Measurements from ENCODE around the gene MIA.
"Not testable (repeated sequence)": the region's sequence is repeated elsewhere in the genome, so short reads cannot be mapped to it uniquely, and the experiment has no call there.

The MIA gene

GRCh38 chr19:40780582-40780981 is 5.3 kb downstream of the MIA start:
- no peak for DNase-seq (ENCODE audit: low read depth)

GRCh38 chr19:40781140-40781539 is 5.8 kb downstream of the MIA start:
- no peak for DNase-seq (ENCODE audit: low read depth)

GRCh38 chr19:40783711-40784110 is 8.4 kb downstream of the MIA start:
- no peak for DNase-seq (ENCODE audit: low read depth)

GRCh38 chr19:40784146-40784545 is 8.8 kb downstream of the MIA start:
- not testable (repeated sequence) for DNase-seq (ENCODE audit: low read depth)

- DNase-seq (ENCODE audit: low read depth) = no peak
Measured at GRCh38 chr19:40785526-40785925, 10.2 kb downstream of the MIA start.

GRCh38 chr19:40786060-40787037 is 11.0 kb downstream of the MIA start:
- DNase-seq (ENCODE audit: low read depth) = no peak

- no peak for DNase-seq (ENCODE audit: low read depth)
Measured at GRCh38 chr19:40791349-40791748, 16.0 kb downstream of the MIA start.

- DNase-seq (ENCODE audit: low read depth) = no peak
Measured at GRCh38 chr19:40791996-40792395, 16.7 kb downstream of the MIA start.

- DNase-seq (ENCODE audit: low read depth) = no peak
Measured at GRCh38 chr19:40797166-40797962, 22.0 kb downstream of the MIA start.

- DNase-seq (ENCODE audit: low read depth) = peak; percentile 72
Measured at GRCh38 chr19:40797963-40798682, 22.8 kb downstream of the MIA start.

GRCh38 chr19:40798683-40799557 is 23.6 kb downstream of the MIA start, which contains the start of gene EGLN2:
Gene EGLN2 (plus strand): TSS chr19:40799191. CDS start chr19:40800573, 1,382 bp downstream.
- DNase-seq (ENCODE audit: low read depth) = peak; percentile 100

- no peak for DNase-seq (ENCODE audit: low read depth)
Measured at GRCh38 chr19:40799558-40800338, 24.4 kb downstream of the MIA start.

GRCh38 chr19:40800339-40800996 is 25.1 kb downstream of the MIA start:
- no peak for DNase-seq (ENCODE audit: low read depth)

- no peak for DNase-seq (ENCODE audit: low read depth)
Measured at GRCh38 chr19:40800997-40801377, 25.7 kb downstream of the MIA start.

- no peak for DNase-seq (ENCODE audit: low read depth)
Measured at GRCh38 chr19:40801426-40802299, 26.3 kb downstream of the MIA start.

GRCh38 chr19:40802300-40803169 is 27.2 kb downstream of the MIA start:
- peak; percentile 30 for DNase-seq (ENCODE audit: low read depth)

- no peak for DNase-seq (ENCODE audit: low read depth)
Measured at GRCh38 chr19:40803170-40803856, 28.0 kb downstream of the MIA start.
